ENCODE data around the gene ZNF837.

ZNF837 gene

GRCh38 chr19:58338825-58339558 lies 41.8 kb downstream of the ZNF837 start:
- DNase-seq (ENCODE audit: insufficient read length, low spot score), result no peak
- no peak for FAIRE-seq
- TF ChIP-seq CTCF (IDR thresholded peaks at IDR 0.05; ENCODE audit: insufficient read depth, missing control alignments), result no peak

- no peak for TF ChIP-seq CTCF (IDR thresholded peaks at IDR 0.05; ENCODE audit: insufficient read depth, missing control alignments)
- FAIRE-seq (no peak), DNase-seq (ENCODE audit: insufficient read length, low spot score) (no peak)
Measured at GRCh38 chr19:58338336-58338735, 42.5 kb downstream of the ZNF837 start.

- DNase-seq (ENCODE audit: insufficient read length, low spot score) (no peak), FAIRE-seq (no peak)
- TF ChIP-seq CTCF (IDR thresholded peaks at IDR 0.05; ENCODE audit: insufficient read depth, missing control alignments), result no peak
Measured at GRCh38 chr19:58336820-58337219, 44.0 kb downstream of the ZNF837 start.

- no peak for FAIRE-seq
- DNase-seq (ENCODE audit: insufficient read length, low spot score), result no peak
- TF ChIP-seq CTCF (IDR thresholded peaks at IDR 0.05; ENCODE audit: insufficient read depth, missing control alignments), result no peak
Measured at GRCh38 chr19:58336216-58336615, 44.6 kb downstream of the ZNF837 start.

- no peak for FAIRE-seq
- DNase-seq (ENCODE audit: insufficient read length, low spot score), result no peak
- no peak for TF ChIP-seq CTCF (IDR thresholded peaks at IDR 0.05; ENCODE audit: insufficient read depth, missing control alignments)
Measured at GRCh38 chr19:58335630-58336029, 45.2 kb downstream of the ZNF837 start.

GRCh38 chr19:58334691-58335249 lies 46.1 kb downstream of the ZNF837 start:
- no peak for TF ChIP-seq CTCF (IDR thresholded peaks at IDR 0.05; ENCODE audit: insufficient read depth, missing control alignments)
- DNase-seq (ENCODE audit: insufficient read length, low spot score) (no peak), FAIRE-seq (no peak)

GRCh38 chr19:58332697-58333096 lies 48.1 kb downstream of the ZNF837 start:
- TF ChIP-seq CTCF (IDR thresholded peaks at IDR 0.05; ENCODE audit: insufficient read depth, missing control alignments), result no peak
- DNase-seq (ENCODE audit: insufficient read length, low spot score), result no peak
- no peak for FAIRE-seq
